SK-N-SH treated with all-trans-retinoic acid at 6 μM for 48 hours (cell line): ENCODE data around the gene COL19A1.

ENCODE experiments used
- ATAC-seq: fragments of 200-7000 bp; cut with Tn5 transposase; 3 replicates; pipeline ENCODE4 v1.9.1; 2020; ENCODE audit warnings: mild to moderate bottlenecking, moderate library complexity
- ARNTL ChIP-seq: fragments of 450-650 bp; formaldehyde crosslinking; IDR thresholded peaks from 2 replicates; pipeline ENCODE4 v1.5.0; 2020; ENCODE audit warnings: low read depth, mild to moderate bottlenecking, moderate library complexity, borderline replicate concordance
- BACH2 ChIP-seq: fragments of 250-450 bp; sonication (Bioruptor Pico); IDR thresholded peaks from 2 replicates; pipeline ENCODE4 v1.9.0; 2021; ENCODE audit warnings: mild to moderate bottlenecking, borderline replicate concordance
- CREB5 ChIP-seq: fragments of 250-450 bp; sonication (Bioruptor Pico); IDR thresholded peaks from 2 replicates; pipeline ENCODE4 v1.5.1; 2020; ENCODE audit warnings: low read depth, mild to moderate bottlenecking, moderate library complexity
- CSDC2 ChIP-seq: fragments of 250-450 bp; sonication (Bioruptor Pico); IDR thresholded peaks from 2 replicates; pipeline ENCODE4 v1.5.0; 2020; ENCODE audit warnings: mild to moderate bottlenecking, moderate library complexity
- ESRRG ChIP-seq: fragments of 250-450 bp; sonication (Bioruptor Pico); IDR thresholded peaks from 2 replicates; pipeline ENCODE4 v1.6.1; 2021; ENCODE audit warnings: mild to moderate bottlenecking
- GLIS3 ChIP-seq: fragments of 250-450 bp; sonication (Bioruptor Pico); IDR thresholded peaks from 2 replicates; pipeline ENCODE4 v1.5.0; 2020; ENCODE audit warnings: mild to moderate bottlenecking, moderate library complexity
- ISL1 ChIP-seq: fragments of 250-450 bp; sonication (Bioruptor Pico); IDR thresholded peaks from 2 replicates; pipeline ENCODE4 v2.1.2; 2022; ENCODE audit warnings: mild to moderate bottlenecking, moderate library complexity
- PATZ1 ChIP-seq: fragments of 250-450 bp; sonication (Bioruptor Pico); IDR thresholded peaks from 2 replicates; pipeline ENCODE4 v1.8.0; 2020; ENCODE audit warnings: mild to moderate bottlenecking, moderate library complexity, borderline replicate concordance
- POU6F1 ChIP-seq: fragments of 250-450 bp; sonication (Bioruptor Pico); IDR thresholded peaks from 2 replicates; pipeline ENCODE4 v1.8.0; 2021; ENCODE audit warnings: low read depth, mild to moderate bottlenecking, moderate library complexity, borderline replicate concordance
- PPARA ChIP-seq: fragments of 250-450 bp; sonication (Bioruptor Pico); IDR thresholded peaks from 2 replicates; pipeline ENCODE4 v1.5.0; 2020; ENCODE audit warnings: mild to moderate bottlenecking, borderline replicate concordance
- RARB ChIP-seq: fragments of 250-450 bp; sonication (Bioruptor Pico); IDR thresholded peaks from 2 replicates; pipeline ENCODE4 v1.8.0; 2021; ENCODE audit warnings: mild to moderate bottlenecking, moderate library complexity
- SNAI2 ChIP-seq: fragments of 250-450 bp; sonication (Bioruptor Pico); IDR thresholded peaks from 2 replicates; pipeline ENCODE4 v1.5.0; 2020; ENCODE audit warnings: mild to moderate bottlenecking, moderate library complexity
- TCF4 ChIP-seq: fragments of 250-450 bp; sonication (Bioruptor Pico); IDR thresholded peaks from 2 replicates; pipeline ENCODE4 v1.8.0; 2021; ENCODE audit warnings: mild to moderate bottlenecking, moderate library complexity, borderline replicate concordance
- TOX ChIP-seq: fragments of 250-450 bp; sonication (Bioruptor Pico); IDR thresholded peaks from 2 replicates; pipeline ENCODE4 v1.8.0; 2021; ENCODE audit warnings: mild to moderate bottlenecking, moderate library complexity, borderline replicate concordance
- TSHZ2 ChIP-seq: fragments of 250-450 bp; sonication (Bioruptor Pico); IDR thresholded peaks from 2 replicates; pipeline ENCODE4 v1.5.0; 2020; ENCODE audit warnings: mild to moderate bottlenecking, moderate library complexity
- ZC3H10 ChIP-seq: fragments of 250-450 bp; sonication (Bioruptor Pico); IDR thresholded peaks from 2 replicates; pipeline ENCODE4 v1.5.1; 2021; ENCODE audit warnings: mild to moderate bottlenecking, moderate library complexity
- ZFP3 ChIP-seq: fragments of 250-450 bp; sonication (Bioruptor Pico); IDR thresholded peaks from 2 replicates; pipeline ENCODE4 v1.5.0; 2020; ENCODE audit warnings: mild to moderate bottlenecking, moderate library complexity
- ZFP30 ChIP-seq: fragments of 450-650 bp; formaldehyde crosslinking; IDR thresholded peaks from 2 replicates; pipeline ENCODE4 v1.5.0; 2022; ENCODE audit warnings: mild to moderate bottlenecking, moderate library complexity
- ZNF565 ChIP-seq: fragments of 450-650 bp; formaldehyde crosslinking; conservative IDR thresholded peaks from 2 replicates; pipeline ENCODE4 v1.5.0; 2020; ENCODE audit warnings: low read depth, mild to moderate bottlenecking, moderate library complexity
- ZNF70 ChIP-seq: fragments of 450-650 bp; formaldehyde crosslinking; IDR thresholded peaks from 2 replicates; pipeline ENCODE4 v1.5.0; 2020; ENCODE audit warnings: mild to moderate bottlenecking, moderate library complexity
- ZNF8 ChIP-seq: fragments of 450-650 bp; formaldehyde crosslinking; IDR thresholded peaks from 2 replicates; pipeline ENCODE4 v1.5.0; 2020; ENCODE audit warnings: mild to moderate bottlenecking, moderate library complexity

COL19A1 gene

GRCh38 chr6:69913361-69913760 lies 47.0 kb downstream of the COL19A1 start:
- ATAC-seq: no peak
- no peak for TF ChIP-seq ZNF70 (CRISPR knock-in tag)
- TF ChIP-seq ZNF565: no peak
- TF ChIP-seq TOX: no peak
- TF ChIP-seq, all 23 proteins: peak for 0

- ATAC-seq: no peak
- no peak for TF ChIP-seq POU6F1 (CRISPR knock-in tag)
- no peak for TF ChIP-seq RARB (CRISPR knock-in tag)
- no peak for TF ChIP-seq ZC3H10 (CRISPR knock-in tag)
- no peak for TF ChIP-seq TSHZ2 (CRISPR knock-in tag)
- TF ChIP-seq ISL1 (CRISPR knock-in tag): no peak
- no peak for TF ChIP-seq ZFP30 (CRISPR knock-in tag)
- no peak for TF ChIP-seq BACH2
- TF ChIP-seq PATZ1 (CRISPR knock-in tag): no peak
Measured at GRCh38 chr6:69914015-69914485, 47.7 kb downstream of the COL19A1 start.

- no peak for ATAC-seq
- no peak for TF ChIP-seq GLIS3 (CRISPR knock-in tag)
- TF ChIP-seq ISL1 (CRISPR knock-in tag): peak; percentile 55; the same call in 1 of the 2 replicates
Measured at GRCh38 chr6:69915346-69915745, 49.0 kb downstream of the COL19A1 start.

GRCh38 chr6:69917834-69918233 lies 51.5 kb downstream of the COL19A1 start:
- TF ChIP-seq CSDC2 (CRISPR knock-in tag) (no peak), ZNF8 (CRISPR knock-in tag) (no peak), ZC3H10 (CRISPR knock-in tag) (no peak), PATZ1 (CRISPR knock-in tag) (no peak), PPARA (no peak), ZFP30 (CRISPR knock-in tag) (no peak), CREB5 (CRISPR knock-in tag) (no peak), TCF4 (CRISPR knock-in tag) (no peak), RARB (CRISPR knock-in tag) (no peak), POU6F1 (CRISPR knock-in tag) (no peak), ARNTL (CRISPR knock-in tag) (no peak), BACH2 (no peak), ESRRG (CRISPR knock-in tag) (no peak), ZFP3 (CRISPR knock-in tag) (no peak), SNAI2 (CRISPR knock-in tag) (no peak), ZNF70 (CRISPR knock-in tag) (no peak), TSHZ2 (CRISPR knock-in tag) (no peak)
- peak; percentile 88 for ATAC-seq
